HG02610 (cell line): Measurements from ENCODE around the gene HYAL3.
A peak's percentile ranks its signal among the peaks of the same experiment; 100 is the strongest.
"Not testable (repeated sequence)": the region's sequence is repeated elsewhere in the genome, so short reads cannot be mapped to it uniquely, and the experiment has no call there.

Experiments
- ATAC-seq: cut with Tn5 transposase; IDR thresholded peaks from one replicate; pipeline ENCODE4 v1.9.1; 2021; ENCODE audit warnings: mild to moderate bottlenecking, moderate library complexity; ENCODE audit not compliant: unreplicated experiment

Gene HYAL3

DNA sequence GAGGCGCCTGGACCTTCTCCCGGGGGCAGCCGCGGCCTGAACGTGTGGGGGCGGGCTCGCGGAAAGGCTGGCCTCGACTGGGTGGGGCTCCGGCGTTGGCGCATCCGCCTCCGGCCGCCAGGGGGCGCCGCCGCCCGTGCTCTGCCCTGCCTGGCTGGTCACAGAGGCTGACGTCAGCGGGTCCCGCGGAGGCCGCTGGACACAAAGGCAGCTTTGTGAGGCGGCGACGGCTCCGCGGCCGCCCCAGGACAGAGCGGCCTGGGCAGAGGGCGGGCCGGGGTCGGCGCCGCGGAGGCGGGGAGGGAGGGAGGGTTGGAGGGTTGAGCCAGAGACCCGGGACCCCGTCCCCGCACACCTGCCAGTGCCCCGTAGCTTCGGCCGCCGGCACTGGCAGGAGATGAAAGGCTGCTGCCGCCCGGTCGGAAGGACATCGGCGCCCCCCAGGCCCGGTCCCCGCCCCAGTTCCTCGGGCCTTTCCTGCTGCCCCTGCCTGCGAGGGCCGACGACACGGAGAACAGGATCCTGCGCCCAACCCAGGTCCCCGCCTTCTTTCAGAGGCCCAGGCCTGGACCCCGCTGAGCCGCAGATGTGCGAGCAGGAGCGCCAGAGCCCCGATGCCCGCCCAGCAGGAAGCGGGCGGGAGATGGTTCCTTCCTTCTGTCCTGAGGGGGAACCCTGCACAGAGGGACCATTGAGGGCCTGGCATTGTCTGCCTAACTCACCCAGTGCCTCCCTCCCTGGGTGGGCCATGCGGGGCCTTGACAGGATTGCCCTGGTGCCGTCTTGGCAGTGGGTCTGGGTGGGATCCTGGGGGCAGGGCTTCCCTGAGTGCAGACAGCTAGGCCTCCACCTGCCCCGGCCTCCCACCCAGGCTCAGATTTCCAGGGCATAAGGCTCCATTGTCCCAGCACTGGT, 38.9 kb downstream of the HYAL3 start:
- peak; percentile 82 for ATAC-seq

DNA sequence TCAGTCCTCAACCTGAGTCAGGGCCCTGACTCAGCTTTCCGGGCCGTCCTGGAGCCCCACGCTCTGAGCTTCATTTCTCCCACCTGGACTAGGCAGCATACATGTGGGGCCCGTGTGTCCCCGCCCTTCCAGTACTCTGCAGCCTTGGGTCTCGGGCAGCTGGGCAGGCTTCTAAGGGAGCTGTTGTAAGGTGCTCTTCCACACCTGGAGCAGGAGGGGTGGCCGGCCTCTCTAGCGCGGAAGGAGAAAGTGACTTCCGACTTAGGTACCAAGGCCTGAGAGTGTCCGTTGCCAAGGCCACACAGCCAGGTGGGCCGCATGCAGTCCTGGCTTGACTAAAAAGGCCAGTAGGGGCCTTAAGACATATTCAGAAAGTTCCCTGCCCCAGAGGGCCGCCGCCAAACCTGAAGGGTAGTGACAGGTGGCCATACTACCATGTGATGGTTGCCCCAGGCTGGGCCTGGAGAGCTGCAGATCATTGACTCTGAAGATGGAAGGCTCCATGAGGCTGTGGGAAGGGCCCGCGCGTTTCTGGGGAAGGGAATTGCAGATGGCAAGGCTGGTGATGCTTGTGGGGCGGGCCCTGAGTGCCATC, 39.7 kb downstream of the HYAL3 start:
- ATAC-seq = peak; percentile 19

DNA sequence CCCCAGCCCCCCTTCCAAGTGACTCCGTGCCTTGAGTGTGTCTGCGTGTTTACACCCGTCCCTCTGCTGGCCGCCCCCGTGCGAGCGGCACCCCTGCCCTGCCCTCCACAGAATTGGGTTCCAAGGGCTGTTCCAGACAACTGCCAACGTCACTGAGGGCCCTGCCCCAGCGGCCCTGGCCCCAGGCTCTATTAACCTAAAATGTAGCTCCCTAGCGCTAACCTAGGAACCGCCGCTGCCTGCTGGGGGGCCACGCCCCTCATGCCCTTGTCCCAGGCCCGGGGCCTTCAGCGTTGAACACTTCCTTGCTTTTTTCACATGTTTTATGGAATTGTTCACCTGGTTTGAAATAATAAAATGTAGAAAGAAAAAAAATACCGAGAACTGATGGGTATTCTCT, 40.2 kb downstream of the HYAL3 start:
- no peak for ATAC-seq

DNA sequence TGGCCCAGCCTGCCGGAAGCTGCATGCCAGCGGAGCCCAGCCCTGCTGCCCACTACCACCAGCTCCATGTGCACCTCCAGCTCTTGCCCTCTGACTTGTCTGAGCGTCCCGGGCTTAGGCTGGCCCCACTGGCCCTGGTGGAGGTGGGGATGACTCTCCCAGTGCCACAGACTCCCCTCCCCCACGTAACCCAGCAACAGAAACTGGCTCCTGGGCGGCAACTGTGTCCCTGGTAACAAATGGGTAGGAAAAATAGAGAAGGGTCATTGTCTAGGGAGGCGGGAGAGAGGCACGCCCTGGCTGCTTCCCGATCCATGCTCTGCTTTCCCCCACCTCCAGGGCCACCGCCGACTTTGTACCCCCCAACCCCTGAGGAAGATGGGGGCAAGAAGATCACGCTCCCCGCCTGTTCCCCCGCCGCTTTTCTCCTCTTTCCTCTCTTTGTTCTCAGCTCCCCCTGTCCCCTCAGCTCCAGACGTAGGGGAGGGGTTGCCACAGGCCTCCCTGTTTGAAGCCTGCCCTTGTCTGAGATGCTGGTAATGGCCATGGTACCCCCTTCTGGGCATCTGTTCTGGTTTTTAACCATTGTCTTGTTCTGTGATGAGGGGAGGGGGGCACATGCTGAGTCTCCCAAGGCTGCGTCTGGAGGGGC, 41.0 kb downstream of the HYAL3 start:
- no peak for ATAC-seq

DNA sequence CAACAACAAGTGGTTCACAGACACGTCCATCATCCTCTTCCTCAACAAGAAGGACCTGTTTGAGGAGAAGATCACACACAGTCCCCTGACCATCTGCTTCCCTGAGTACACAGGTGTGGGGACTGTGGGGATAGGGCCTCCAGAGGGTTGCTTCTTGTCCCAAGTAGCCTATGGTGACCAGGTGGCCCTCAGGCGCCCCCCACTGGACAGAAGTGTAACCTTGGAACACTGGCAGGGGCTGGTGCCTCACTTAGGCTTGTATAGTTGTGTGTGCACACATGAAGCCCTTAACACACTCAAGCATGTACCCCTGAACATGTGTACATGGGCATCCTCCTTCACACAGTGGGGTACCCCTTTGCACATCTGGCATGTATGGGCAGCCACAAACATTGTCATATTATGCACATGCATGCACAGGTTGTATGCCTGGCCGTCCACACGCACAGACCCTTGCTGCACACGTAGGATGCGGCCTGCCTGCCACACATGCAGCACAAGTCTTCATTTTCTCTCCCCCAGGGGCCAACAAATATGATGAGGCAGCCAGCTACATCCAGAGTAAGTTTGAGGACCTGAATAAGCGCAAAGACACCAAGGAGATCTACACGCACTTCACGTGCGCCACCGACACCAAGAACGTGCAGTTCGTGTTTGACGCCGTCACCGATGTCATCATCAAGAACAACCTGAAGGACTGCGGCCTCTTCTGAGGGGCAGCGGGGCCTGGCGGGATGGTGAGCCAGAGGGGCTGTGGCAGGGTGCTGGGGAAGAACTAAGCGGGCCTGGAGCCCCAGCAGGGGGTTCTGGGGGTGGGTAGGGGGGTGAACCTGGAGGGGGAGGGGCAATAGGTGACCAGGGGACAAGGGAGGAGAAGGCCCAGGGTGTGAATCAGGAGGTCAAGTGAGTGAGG, 42.0 kb downstream of the HYAL3 start:
- no peak for ATAC-seq

DNA sequence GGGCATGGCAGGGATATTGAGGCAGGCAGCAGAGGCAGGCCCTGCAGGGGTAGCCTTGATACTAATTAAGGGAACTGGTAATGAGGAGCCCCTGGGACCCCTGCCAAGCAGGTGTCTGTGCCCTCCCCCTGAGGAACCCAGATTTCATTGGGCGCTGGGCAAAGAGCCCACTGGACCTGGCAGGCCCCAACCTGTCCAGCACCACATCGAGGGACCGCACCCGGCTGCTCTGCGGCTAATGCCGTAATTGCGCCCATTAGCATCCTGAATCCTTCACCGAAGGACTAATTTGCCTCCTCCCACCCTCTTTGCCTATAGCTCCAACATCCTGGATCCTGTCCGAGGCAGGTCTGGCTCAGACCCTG, 44.0 kb downstream of the HYAL3 start:
- ATAC-seq = no peak

DNA sequence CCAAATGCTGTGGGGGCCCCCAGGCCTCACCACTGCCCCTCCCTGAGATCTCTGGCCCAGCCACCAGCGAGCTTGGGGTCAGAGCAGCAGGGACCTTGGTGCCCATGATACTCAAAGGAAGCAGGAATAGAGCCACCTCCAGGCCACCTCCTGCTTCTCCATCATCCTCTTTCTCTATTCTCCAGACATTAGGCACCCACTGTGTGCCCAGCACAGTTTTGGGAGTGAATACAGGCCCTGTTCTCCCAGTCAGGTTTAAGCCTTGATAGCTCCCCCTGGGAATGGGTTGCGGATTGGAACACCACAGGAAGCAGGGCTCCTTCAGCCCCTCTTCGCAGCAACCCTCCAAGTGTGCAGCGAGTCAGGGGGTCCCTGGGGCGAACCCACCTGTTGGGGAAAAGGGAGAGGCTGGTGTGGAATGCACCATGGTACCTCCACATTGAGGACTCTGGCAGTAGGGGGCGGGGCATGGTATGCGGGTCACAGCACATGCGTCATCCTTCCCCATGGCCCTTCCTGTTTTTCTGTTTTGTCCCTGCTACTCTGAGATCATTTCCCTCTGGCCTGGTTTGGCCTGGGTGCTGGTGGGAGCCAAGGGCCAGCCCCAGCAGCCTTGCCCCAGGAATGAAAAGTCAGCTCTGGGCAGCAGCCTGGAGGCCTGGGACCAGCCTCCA, 44.5 kb downstream of the HYAL3 start:
- ATAC-seq = no peak

DNA sequence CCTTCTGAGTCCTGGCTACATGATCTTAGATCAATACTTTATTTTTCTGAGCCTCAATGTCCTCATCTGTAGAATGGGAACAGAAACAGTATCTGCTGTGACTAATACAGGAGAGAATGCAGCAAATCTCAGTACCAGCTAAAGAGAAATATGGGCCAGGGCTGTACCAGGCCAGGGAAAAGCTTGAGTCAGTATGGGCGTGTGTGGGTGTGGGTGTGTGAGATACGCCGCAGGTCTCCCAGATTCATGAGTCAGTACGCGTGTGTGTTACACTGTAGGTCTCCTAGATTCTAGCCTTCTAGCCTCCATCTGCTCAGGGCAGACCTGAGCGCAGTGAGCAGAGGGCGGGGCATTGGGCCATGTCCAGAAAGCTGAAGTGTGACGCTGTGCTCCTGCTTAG, 48.0 kb downstream of the HYAL3 start:
- ATAC-seq = no peak

DNA sequence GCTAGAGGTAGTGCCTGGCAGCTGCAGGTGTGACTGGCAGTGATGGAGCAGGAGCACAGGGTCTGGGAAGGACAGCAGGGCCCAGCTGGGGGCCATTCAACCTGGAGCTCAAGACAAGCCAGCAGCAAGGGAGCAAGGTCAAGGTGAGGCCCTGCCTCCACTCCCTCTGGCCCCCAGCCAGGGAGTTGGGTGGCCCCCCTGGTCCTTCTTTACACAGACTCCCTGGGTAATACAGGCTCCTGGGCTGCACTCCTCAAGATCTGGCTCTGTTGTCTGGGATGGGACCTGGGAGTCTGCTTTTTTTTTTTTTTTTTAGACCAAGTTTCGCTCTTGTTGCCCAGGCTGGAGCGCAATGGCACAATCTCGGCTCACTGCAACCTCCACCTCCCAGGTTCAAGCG, 48.7 kb downstream of the HYAL3 start:
- ATAC-seq = no peak

DNA sequence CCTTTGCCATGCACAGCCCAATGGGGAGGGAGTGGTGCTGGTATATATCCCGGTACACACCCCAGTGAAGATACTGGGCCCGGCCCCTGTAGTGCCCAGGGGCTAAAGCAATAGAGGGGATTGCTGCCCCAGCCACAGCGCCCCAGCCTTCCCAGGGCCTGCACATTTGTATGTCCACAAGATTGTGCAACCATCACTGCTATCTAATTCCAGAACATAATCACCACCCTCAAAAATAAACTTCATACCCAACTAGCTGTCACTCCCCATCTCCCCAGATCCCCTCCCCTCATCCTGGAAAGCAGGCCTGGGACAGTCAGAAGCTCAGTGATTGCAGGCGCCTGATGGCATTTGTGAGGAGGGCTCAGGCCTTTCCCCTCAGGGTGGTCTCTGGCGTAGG, 49.7 kb downstream of the HYAL3 start:
- ATAC-seq = no peak

DNA sequence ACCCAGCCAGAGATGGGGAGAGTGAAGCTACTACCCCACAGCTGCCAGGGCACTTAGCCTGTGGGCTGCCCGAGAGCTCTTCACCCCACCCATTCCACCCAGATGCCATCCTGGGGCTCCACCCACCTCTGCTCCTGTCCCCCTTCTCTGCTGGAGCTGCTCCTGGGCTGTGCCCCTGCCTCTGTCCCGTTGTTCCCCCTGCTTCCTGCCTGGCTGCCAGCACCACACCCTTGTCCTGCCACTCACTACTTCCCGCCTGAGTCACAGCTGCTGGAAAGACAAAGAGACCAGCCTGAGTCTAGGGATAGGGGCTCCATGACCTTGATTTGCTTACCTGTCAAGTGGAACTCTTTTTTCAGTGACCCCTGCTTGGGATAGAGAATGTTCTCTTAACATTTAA, 50.8 kb downstream of the HYAL3 start:
- no peak for ATAC-seq

DNA sequence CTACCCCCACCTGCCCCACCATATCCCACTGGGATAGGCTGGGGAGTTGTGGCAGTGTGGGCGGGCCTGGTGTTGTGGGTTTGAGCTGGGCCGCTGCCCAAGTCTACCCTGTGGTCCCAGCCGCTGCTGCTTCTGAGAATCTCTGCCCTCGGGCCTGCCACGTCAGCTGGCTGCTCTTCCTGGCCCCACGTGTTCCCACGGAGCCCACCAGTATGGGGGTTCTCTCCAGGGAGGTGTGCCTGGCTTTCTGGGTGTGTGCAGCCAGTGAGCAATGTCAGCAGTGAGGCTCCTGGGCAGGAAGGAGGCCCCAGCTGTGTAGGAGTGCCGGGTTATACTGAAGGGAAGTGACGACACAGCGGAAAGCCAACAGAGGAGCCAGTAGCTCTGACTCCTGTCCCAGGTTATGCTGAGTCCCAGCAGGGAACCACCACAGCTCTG, 52.7 kb downstream of the HYAL3 start:
- ATAC-seq = peak; percentile 33

DNA sequence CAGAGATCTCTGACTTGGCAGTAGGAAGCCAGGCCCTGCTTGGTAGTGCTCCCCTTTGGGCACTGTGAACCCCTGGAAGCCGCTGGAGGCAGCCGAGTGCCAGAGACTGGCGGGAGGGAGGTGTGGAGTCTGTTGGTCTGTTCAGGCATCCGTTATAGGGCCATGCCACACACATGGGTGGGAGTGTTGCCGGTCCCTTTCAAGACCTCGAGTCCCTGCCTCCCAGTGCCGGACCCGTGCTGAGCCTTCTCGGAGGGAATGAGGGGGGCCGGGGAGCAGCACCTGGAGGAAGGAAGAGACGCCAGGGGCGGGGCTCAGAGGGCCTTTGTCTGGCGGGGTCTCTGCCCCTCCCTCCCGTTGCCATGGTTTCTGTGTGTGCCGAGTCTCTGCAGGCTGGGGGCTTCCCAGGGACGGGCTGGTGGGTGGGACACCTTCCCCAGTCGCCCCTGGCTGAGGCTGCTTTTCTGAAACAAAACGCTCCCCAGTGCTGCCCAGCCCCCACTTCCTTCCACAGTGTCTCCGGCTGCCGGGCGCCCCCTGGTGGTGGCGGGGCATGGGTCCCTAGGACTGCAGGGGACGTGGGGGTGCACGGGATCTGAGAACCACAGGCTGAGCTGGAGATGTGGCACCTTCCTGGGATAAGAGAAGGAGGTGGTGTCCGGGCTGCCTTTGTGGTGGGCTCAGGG, 53.2 kb downstream of the HYAL3 start:
- peak; percentile 61 for ATAC-seq

DNA sequence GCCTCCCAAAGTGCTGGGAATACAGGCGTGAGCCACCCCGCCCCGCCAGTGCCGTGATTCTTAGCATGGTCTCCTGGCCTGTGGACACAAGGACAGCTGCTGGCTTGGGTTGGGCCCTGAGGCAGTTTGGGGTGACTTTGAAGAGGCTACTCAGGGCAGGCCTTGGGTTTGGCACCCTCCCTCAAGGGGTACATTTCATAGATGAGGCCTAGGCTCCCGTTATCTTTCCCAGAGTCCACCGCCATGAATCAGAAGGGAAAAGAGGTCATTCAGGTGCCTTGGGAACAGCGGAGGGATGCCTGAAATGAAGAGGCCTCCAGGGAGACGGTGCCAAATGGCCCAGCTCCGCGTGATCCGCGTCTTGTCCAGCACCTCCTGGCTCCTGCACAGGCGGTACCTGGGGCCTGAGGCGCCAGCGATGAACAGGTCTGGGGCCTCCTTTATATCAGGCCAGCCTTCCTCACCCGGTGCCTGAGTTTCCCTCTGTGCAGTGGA, 53.9 kb downstream of the HYAL3 start:
- no peak for ATAC-seq

DNA sequence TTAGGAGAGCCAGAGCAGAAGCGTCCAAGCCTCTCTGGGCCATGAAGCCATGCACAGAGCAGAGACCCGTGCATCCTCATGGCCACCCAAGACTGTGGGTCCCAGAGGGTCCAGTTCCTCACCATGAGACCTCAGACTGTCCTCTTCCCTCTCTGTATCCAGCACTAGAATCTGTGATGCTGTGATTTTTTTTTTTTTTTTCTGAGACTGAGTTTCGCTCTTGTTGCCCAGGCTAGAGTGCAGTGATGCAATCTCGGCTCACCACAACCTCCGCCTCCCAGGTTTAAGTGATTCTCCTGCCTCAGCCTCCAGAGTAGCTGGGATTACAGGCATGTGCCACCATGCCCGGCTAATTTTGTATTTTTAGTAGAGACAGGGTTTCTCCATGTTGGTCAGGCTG, 54.4 kb downstream of the HYAL3 start:
- not testable (repeated sequence) for ATAC-seq

DNA sequence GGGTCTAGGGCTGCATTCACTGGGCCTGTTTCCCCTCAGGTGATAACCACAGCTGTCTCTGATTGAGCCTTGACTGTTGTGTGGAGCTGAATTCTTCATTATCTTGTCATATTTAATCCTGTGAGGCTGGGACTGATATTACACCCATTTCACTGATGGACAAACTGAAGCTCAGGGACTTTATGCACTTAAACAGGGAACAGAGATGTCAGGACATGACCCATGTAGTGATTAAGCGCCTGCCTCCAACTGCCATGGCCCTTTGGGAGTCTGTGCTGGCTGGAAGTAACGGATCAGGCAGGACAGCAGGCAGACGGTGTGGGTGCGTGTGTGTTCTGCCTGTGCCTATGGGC, 55.7 kb downstream of the HYAL3 start:
- no peak for ATAC-seq

DNA sequence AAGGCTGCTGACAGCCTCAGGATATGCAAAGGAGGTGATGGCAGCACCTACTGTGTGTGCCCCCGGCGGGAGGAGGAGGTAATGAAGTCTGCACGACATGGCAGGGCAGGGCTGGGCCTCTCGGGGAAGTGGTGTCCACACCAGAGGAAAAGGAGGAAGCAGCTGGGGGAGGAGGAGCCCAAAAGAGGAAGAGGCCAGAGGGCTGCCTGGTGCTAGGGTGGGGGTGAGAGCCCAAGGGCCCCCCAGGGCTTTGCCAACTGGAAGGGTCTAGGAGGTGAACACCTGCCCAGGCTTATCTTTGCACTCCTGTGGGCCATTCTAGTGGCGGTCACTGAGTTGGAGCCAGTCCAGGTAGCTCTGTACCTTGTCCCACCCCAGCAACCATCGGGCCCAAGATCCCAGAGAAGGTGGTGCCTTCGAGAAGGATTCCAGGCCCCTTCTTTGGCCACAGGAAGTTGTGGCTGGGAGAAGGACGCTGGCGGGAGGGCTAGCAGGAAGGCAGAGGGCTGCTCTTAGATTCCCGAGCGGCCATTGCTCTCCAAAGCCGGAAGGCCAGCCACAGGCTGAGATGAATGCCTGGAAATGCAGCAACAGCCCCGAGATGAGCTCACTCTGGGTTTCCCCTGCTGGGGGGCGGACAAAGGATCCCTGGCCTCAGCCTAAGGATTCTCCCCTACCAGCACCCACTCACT, 56.2 kb downstream of the HYAL3 start:
- no peak for ATAC-seq
